ENCODE measurements around the gene PTPDC1. TPM values are rescaled to one million over a fixed set of nuclear protein-coding genes. Genes with fewer than 3 reads are reported as not detected.
"Not testable (repeated sequence)": the region's sequence is repeated elsewhere in the genome, so short reads cannot be mapped to it uniquely, and the experiment has no call there.

Gene PTPDC1
- polyA plus RNA-seq, 1 donor: 7.2 TPM

- not testable (repeated sequence) for DNase-seq
Measured at GRCh38 chr9:94094219-94095145, 10.2 kb downstream of the PTPDC1 start.

GRCh38 chr9:94096819-94097577 lies 12.7 kb downstream of the PTPDC1 start:
- DNase-seq: no peak

GRCh38 chr9:94097788-94098414 lies 13.6 kb downstream of the PTPDC1 start:
- no peak for DNase-seq

GRCh38 chr9:94100152-94100879 lies 16.1 kb downstream of the PTPDC1 start:
- DNase-seq: no peak

- no peak for DNase-seq
Measured at GRCh38 chr9:94101162-94101853, 17.0 kb downstream of the PTPDC1 start.

- peak; percentile 39 for DNase-seq
Measured at GRCh38 chr9:94108584-94108983, 24.3 kb downstream of the PTPDC1 start.

- DNase-seq: no peak
Measured at GRCh38 chr9:94110821-94111252, 26.6 kb downstream of the PTPDC1 start.

GRCh38 chr9:94111446-94111845 lies 27.2 kb downstream of the PTPDC1 start:
- DNase-seq: no peak

GRCh38 chr9:94112716-94113465 lies 28.6 kb downstream of the PTPDC1 start:
- DNase-seq: no peak

GRCh38 chr9:94120088-94120487 lies 35.8 kb downstream of the PTPDC1 start:
- DNase-seq: not testable (repeated sequence)

- no peak for DNase-seq
Measured at GRCh38 chr9:94120854-94121376, 36.7 kb downstream of the PTPDC1 start.

- no peak for DNase-seq
Measured at GRCh38 chr9:94126844-94127243, 42.6 kb downstream of the PTPDC1 start.

- DNase-seq: no peak
Measured at GRCh38 chr9:94127806-94128205, 43.5 kb downstream of the PTPDC1 start.

- no peak for DNase-seq
Measured at GRCh38 chr9:94128580-94128979, 44.3 kb downstream of the PTPDC1 start.

GRCh38 chr9:94134629-94135028 lies 50.4 kb downstream of the PTPDC1 start:
- DNase-seq: no peak

- no peak for DNase-seq
Measured at GRCh38 chr9:94135222-94135621, 51.0 kb downstream of the PTPDC1 start.

- DNase-seq: peak; percentile 85
Measured at GRCh38 chr9:94139672-94140417, 55.6 kb downstream of the PTPDC1 start.

GRCh38 chr9:94140418-94140780 lies 56.1 kb downstream of the PTPDC1 start:
- DNase-seq: no peak

GRCh38 chr9:94140791-94141790 lies 56.8 kb downstream of the PTPDC1 start:
- DNase-seq: no peak
